DND-41 (cell line): ENCODE data around the gene TMEM132D.

Source experiments
- ATAC-seq: fragments of 200-7000 bp; cut with Tn5 transposase; 3 replicates; pipeline ENCODE4 v1.9.1; 2021; ENCODE audit warnings: low read depth; ENCODE audit not compliant: insufficient read depth
- DNase-seq: peaks from one replicate; pipeline ENCODE4 v3.0.0-alpha.2; 2020
- H2AFZ ChIP-seq: 2 replicates; pipeline ENCODE4 v1.6.0; 2012; ENCODE audit warnings: low read depth, low read length
- H3K27ac ChIP-seq: 2 replicates; pipeline ENCODE4 v1.5.1; 2012; ENCODE audit warnings: low read length, inconsistent platforms
- H3K27me3 ChIP-seq: fragments of 200-600 bp; sonication (generic); 2 replicates; pipeline ENCODE4 v1.6.0; 2012; ENCODE audit warnings: low read length, mild to moderate bottlenecking, inconsistent platforms; ENCODE audit not compliant: insufficient read depth, poor library complexity
- H3K36me3 ChIP-seq: 2 replicates; pipeline ENCODE4 v1.5.1; 2012; ENCODE audit warnings: low read length, inconsistent platforms; ENCODE audit not compliant: insufficient read depth
- H3K4me1 ChIP-seq: 2 replicates; pipeline ENCODE4 v1.5.1; 2012; ENCODE audit warnings: mild to moderate bottlenecking, low read length; ENCODE audit not compliant: insufficient read depth
- H3K4me2 ChIP-seq: 2 replicates; pipeline ENCODE4 v1.6.0; 2012; ENCODE audit warnings: mild to moderate bottlenecking, moderate library complexity, low read length, inconsistent platforms; ENCODE audit not compliant: insufficient read depth
- H3K4me3 ChIP-seq, 2 experiments: fragments of 200-600 bp in 1 of 2; shearing (Covaris generic) in 1 of 2; 2 replicates each; pipeline ENCODE4 v1.5.1; 2012 to 2016; ENCODE audit warnings: inconsistent platforms in 2 of 2, low read length in 2 of 2, mild to moderate bottlenecking in 2 of 2, low read depth in 1 of 2, moderate library complexity in 1 of 2
- H3K79me2 ChIP-seq: 2 replicates; pipeline ENCODE4 v1.6.0; 2012; ENCODE audit warnings: low read length, inconsistent platforms; ENCODE audit not compliant: insufficient read depth
- H3K9ac ChIP-seq: 2 replicates; pipeline ENCODE4 v1.6.0; 2012; ENCODE audit warnings: low read depth, mild to moderate bottlenecking, inconsistent platforms, low read length, moderate library complexity
- H3K9me3 ChIP-seq: 2 replicates; pipeline ENCODE4 v1.5.1; 2012; ENCODE audit warnings: low read length, moderate library complexity, mild to moderate bottlenecking, inconsistent platforms; ENCODE audit not compliant: insufficient read depth, severe bottlenecking
- H4K20me1 ChIP-seq: 2 replicates; pipeline ENCODE4 v1.6.0; 2012; ENCODE audit warnings: low read length; ENCODE audit not compliant: insufficient read depth
- CTCF ChIP-seq: IDR thresholded peaks from 2 replicates; pipeline ENCODE4 v1.5.1; 2012; ENCODE audit warnings: borderline replicate concordance, low read length, moderate library complexity, mild to moderate bottlenecking; ENCODE audit not compliant: poor library complexity, severe bottlenecking; ENCODE audit errors: extremely low read depth
- EZH2 ChIP-seq: IDR thresholded peaks from 3 replicates; pipeline ENCODE4 v1.6.1; 2012; ENCODE audit warnings: borderline replicate concordance, low read depth, mild to moderate bottlenecking, moderate library complexity, low read length, inconsistent platforms; ENCODE audit not compliant: severe bottlenecking

The TMEM132D gene

GRCh38 chr12:129530517-129530916, 373.3 kb downstream of the TMEM132D start:
- TF ChIP-seq EZH2 (no peak), CTCF (no peak)
- no peak overlapping the region for H3K4me2 ChIP-seq

GRCh38 chr12:129527506-129527905, 376.3 kb downstream of the TMEM132D start:
- no peak overlapping the region for H3K4me3 ChIP-seq
- no peak for ATAC-seq
- H3K27ac ChIP-seq, result no peak overlapping the region
- H4K20me1 ChIP-seq, result no peaks in the 10 kb centered on the region
- DNase-seq, result no peak
- H3K27me3 ChIP-seq, result no peaks in the 10 kb centered on the region
- H3K4me2 ChIP-seq, result no peak overlapping the region
- no peaks in the 10 kb centered on the region for H3K36me3 ChIP-seq
- no peak overlapping the region for H2AFZ ChIP-seq
- TF ChIP-seq CTCF (no peak), EZH2 (no peak)
- H3K9ac ChIP-seq, result no peak overlapping the region
- no peaks in the 10 kb centered on the region for H3K4me1 ChIP-seq
- no peaks in the 10 kb centered on the region for H3K79me2 ChIP-seq
- no peaks in the 10 kb centered on the region for H3K9me3 ChIP-seq

More at GRCh38 chr12:129530517-129530916, 373.3 kb downstream of the TMEM132D start:
- H3K36me3 ChIP-seq, result no peaks in the 10 kb centered on the region
- no peak overlapping the region for H3K27ac ChIP-seq
- H3K79me2 ChIP-seq, result no peaks in the 10 kb centered on the region
- no peaks in the 10 kb centered on the region for H3K4me1 ChIP-seq
- no peak overlapping the region for H3K9ac ChIP-seq
- DNase-seq (no peak), ATAC-seq (no peak)
- no peaks in the 10 kb centered on the region for H3K27me3 ChIP-seq
- no peaks in the 10 kb centered on the region for H4K20me1 ChIP-seq
- no peaks in the 10 kb centered on the region for H3K9me3 ChIP-seq
- no peak overlapping the region for H3K4me3 ChIP-seq
- H2AFZ ChIP-seq, result no peak overlapping the region

- no peak overlapping the region for H3K4me2 ChIP-seq
- DNase-seq (no peak), ATAC-seq (no peak)
- H3K9me3 ChIP-seq, result no peaks in the 10 kb centered on the region
- H3K79me2 ChIP-seq, result no peaks in the 10 kb centered on the region
- H3K27me3 ChIP-seq, result no peaks in the 10 kb centered on the region
- no peak overlapping the region for H3K27ac ChIP-seq
- H3K4me3 ChIP-seq, result no peak overlapping the region
- H3K36me3 ChIP-seq, result no peaks in the 10 kb centered on the region
- H3K9ac ChIP-seq, result no peak overlapping the region
- no peak for TF ChIP-seq EZH2
- no peak overlapping the region for H2AFZ ChIP-seq
- no peaks in the 10 kb centered on the region for H3K4me1 ChIP-seq
- H4K20me1 ChIP-seq, result no peaks in the 10 kb centered on the region
Measured at GRCh38 chr12:129523621-129524020, 380.2 kb downstream of the TMEM132D start.

- peak; percentile 42; the same call in 1 of the 3 replicates for ATAC-seq
- no peak overlapping the region for H3K4me2 ChIP-seq
- H4K20me1 ChIP-seq, result no peaks in the 10 kb centered on the region
- no peak for DNase-seq
- no peaks in the 10 kb centered on the region for H3K36me3 ChIP-seq
- H3K9me3 ChIP-seq, result peaks cover 16% of the 10 kb centered on the region
- H3K79me2 ChIP-seq, result no peaks in the 10 kb centered on the region
- H3K9ac ChIP-seq, result no peak overlapping the region
- TF ChIP-seq EZH2 (no peak), CTCF (no peak)
- no peaks in the 10 kb centered on the region for H3K27me3 ChIP-seq
- no peak overlapping the region for H3K27ac ChIP-seq
- no peak overlapping the region for H3K4me3 ChIP-seq
- no peak overlapping the region for H2AFZ ChIP-seq
- H3K4me1 ChIP-seq, result no peaks in the 10 kb centered on the region
Measured at GRCh38 chr12:129520739-129521138, 383.1 kb downstream of the TMEM132D start.
